Naive thymus-derived CD4-positive, alpha-beta T cell (primary cell): Measurements from ENCODE around the gene GTF2B. TPM values are rescaled to one million over a fixed set of nuclear protein-coding genes. Genes with fewer than 3 reads are reported as not detected.
"Not testable (repeated sequence)": the region's sequence is repeated elsewhere in the genome, so short reads cannot be mapped to it uniquely, and the experiment has no call there.

Experiments
- ATAC-seq: fragments of 150-1000 bp; cut with Tn5 transposase; 2 replicates; pipeline ENCODE4 v1.10.0; 2021; ENCODE audit warnings: mild to moderate bottlenecking, moderate library complexity
- CTCF ChIA-PET: fragments of 350-600 bp; sonication (Branson Sonifier 250); formaldehyde crosslinking; loops from one replicate; lab custom pipeline; 2021; ENCODE audit warnings: antibody characterized with exemption; lab: Charles Lee
- POLR2A ChIA-PET: fragments of 350-600 bp; sonication (Branson Sonifier 250); formaldehyde crosslinking; loops from one replicate; lab custom pipeline; 2021; ENCODE audit warnings: antibody characterized with exemption, inconsistent platforms; lab: Charles Lee
- DNase-seq, 9 donors: peaks; one replicate each; pipeline versions ENCODE4 v3.0.0 to v3.0.0-alpha.2; 2020 to 2022; ENCODE audit warnings: mixed read lengths in 1 of 9
- H3K27ac ChIP-seq: one replicate; pipeline ENCODE4 v1.7.0; 2013; ENCODE audit warnings: mild to moderate bottlenecking, low read depth, low read length, moderate library complexity
- H3K27me3 ChIP-seq, 2 donors: one replicate each; pipeline ENCODE4 v1.7.0; 2013; ENCODE audit warnings: low read length in 2 of 2, mild to moderate bottlenecking in 2 of 2, moderate library complexity in 2 of 2; ENCODE audit not compliant: control insufficient read depth in 2 of 2, insufficient read depth in 2 of 2
- H3K36me3 ChIP-seq, 3 experiments: 1 replicate in 2 of 3; 2 replicates in 1 of 3; pipeline ENCODE4 v1.7.0; 2013; ENCODE audit warnings: low read length in 3 of 3, mild to moderate bottlenecking in 3 of 3, moderate library complexity in 1 of 3; ENCODE audit not compliant: insufficient read depth in 3 of 3, control insufficient read depth in 2 of 3
- H3K4me1 ChIP-seq, 2 donors: one replicate each; pipeline ENCODE4 v1.7.0; 2013; ENCODE audit warnings: low read length in 2 of 2, mild to moderate bottlenecking in 2 of 2, moderate library complexity in 1 of 2; ENCODE audit not compliant: control insufficient read depth in 2 of 2, insufficient read depth in 2 of 2
- H3K4me3 ChIP-seq: 2 replicates; pipeline ENCODE4 v1.7.0; 2013; ENCODE audit warnings: mild to moderate bottlenecking, low read length
- H3K9me3 ChIP-seq, 3 experiments: 1 replicate in 2 of 3; 2 replicates in 1 of 3; pipeline ENCODE4 v1.7.0; 2013; ENCODE audit warnings: low read length in 3 of 3; ENCODE audit not compliant: control insufficient read depth in 2 of 3
- H3K27ac Mint-ChIP-seq, 9 donors: one replicate each; pipeline ENCODE4 v1.8.0; 2020 to 2022; ENCODE audit warnings: mixed read lengths in 9 of 9, mild to moderate bottlenecking in 8 of 9, moderate library complexity in 5 of 9, inconsistent platforms in 2 of 9
- H3K27me3 Mint-ChIP-seq, 5 donors: one replicate each; pipeline ENCODE4 v1.8.0; 2021 to 2022; ENCODE audit warnings: mixed read lengths in 5 of 5, mild to moderate bottlenecking in 1 of 5
- H3K36me3 Mint-ChIP-seq, 5 donors: one replicate each; pipeline ENCODE4 v1.8.0; 2020 to 2022; ENCODE audit warnings: mixed read lengths in 5 of 5, mild to moderate bottlenecking in 3 of 5, inconsistent platforms in 1 of 5
- H3K4me1 Mint-ChIP-seq, 7 donors: one replicate each; pipeline ENCODE4 v1.8.0; 2020 to 2022; ENCODE audit warnings: mixed read lengths in 7 of 7, mild to moderate bottlenecking in 3 of 7, inconsistent platforms in 1 of 7
- H3K4me3 Mint-ChIP-seq, 10 donors: one replicate each; pipeline ENCODE4 v1.8.0; 2020 to 2022; ENCODE audit warnings: mild to moderate bottlenecking in 10 of 10, mixed read lengths in 10 of 10, moderate library complexity in 6 of 10, inconsistent platforms in 2 of 10
- H3K9me3 Mint-ChIP-seq, 11 donors: one replicate each; pipeline ENCODE4 v1.8.0; 2020 to 2022; ENCODE audit warnings: mixed read lengths in 11 of 11, mild to moderate bottlenecking in 4 of 11, inconsistent platforms in 1 of 11, moderate library complexity in 1 of 11
- intact Hi-C, 2 donors: fragments of 100-400 bp; cut with micrococcal nuclease; formaldehyde crosslinking; loops; one replicate each; pipeline ENCODE4 v1.15.1; 2023
- polyA plus RNA-seq, 2 donors: library from polyadenylated mRNA; unstranded; fragments of 300-500 nt; fragmentation: Illumina TruSeq; gene quantifications; one replicate each; pipeline ENCODE4 v1.2.3, GENCODE V29; 2021
- total RNA-seq, 6 experiments: library from RNA in 5 of 6; stranded (reverse) in 5 of 6; gene quantifications; 1 replicate in 5 of 6; 2 replicates in 1 of 6; pipeline ENCODE4 v1.2.3 and lab custom pipeline; 2021 to 2026

The GTF2B gene
- total and polyA plus RNA-seq, 7 experiments from 2014 or later = 41.3 to 88.4 (median 49.5) TPM

GRCh38 chr1:88819642-88820041, 71.7 kb downstream of the GTF2B start:
- intact Hi-C loops, DNase-seq, H3K27me3 ChIP-seq, H3K27me3 Mint-ChIP-seq, H3K4me3 Mint-ChIP-seq, H3K27ac Mint-ChIP-seq, H3K4me1 Mint-ChIP-seq, H3K4me3 ChIP-seq, H3K9me3 ChIP-seq, H3K27ac ChIP-seq, ATAC-seq, POLR2A ChIA-PET, H3K4me1 ChIP-seq, H3K9me3 Mint-ChIP-seq: not testable (repeated sequence)
- H3K36me3 ChIP-seq = peaks cover 0 to 19% (median 0%) of the 10 kb centered on the region in 3 experiments
- H3K36me3 Mint-ChIP-seq = peaks cover 3 to 47% (median 38%) of the 10 kb centered on the region in 5 donors
- CTCF ChIA-PET = interaction anchor here (0.6 kb wide), 1 partner anchor 18 kb away, joined by 4 read pairs; no protein-coding TSS in a partner anchor

- H3K27me3 ChIP-seq = no peaks in the 10 kb centered on the region
- H3K9me3 ChIP-seq = no peaks in the 10 kb centered on the region
- peaks cover 3 to 42% (median 37%) of the 10 kb centered on the region in 5 donors for H3K36me3 Mint-ChIP-seq
- no peak overlapping the region for H3K4me3 Mint-ChIP-seq
- H3K9me3 Mint-ChIP-seq = no peaks in the 10 kb centered on the region
- no peak for ATAC-seq
- CTCF ChIA-PET = no interaction called here
- H3K4me1 ChIP-seq = no peaks in the 10 kb centered on the region
- H3K27me3 Mint-ChIP-seq = no peaks in the 10 kb centered on the region
- intact Hi-C loops = no loop called here
- POLR2A ChIA-PET = no interaction called here
- H3K36me3 ChIP-seq = peaks cover 0 to 15% (median 0%) of the 10 kb centered on the region in 3 experiments
- no peaks in the 10 kb centered on the region for H3K4me1 Mint-ChIP-seq
- H3K27ac ChIP-seq = no peak overlapping the region
- no peak overlapping the region for H3K4me3 ChIP-seq
- no peak for DNase-seq
- no peak overlapping the region for H3K27ac Mint-ChIP-seq
These were observed 77.9 kb downstream of the GTF2B start for GRCh38 chr1:88813471-88813870.

- no peaks in the 10 kb centered on the region for H3K4me1 Mint-ChIP-seq
- Histone ChIP-seq H3K27me3 (no peaks in the 10 kb centered on the region), H3K9me3 (no peaks in the 10 kb centered on the region), H3K4me3 (no peak overlapping the region), H3K36me3 (peaks cover 0 to 15% (median 0%) of the 10 kb centered on the region in 3 experiments), H3K4me1 (no peaks in the 10 kb centered on the region), H3K27ac (no peak overlapping the region)
- CTCF ChIA-PET = no interaction called here
- no peak overlapping the region for H3K4me3 Mint-ChIP-seq
- DNase-seq (no peak), ATAC-seq (no peak)
- intact Hi-C loops = no loop called here
- H3K27me3 Mint-ChIP-seq = no peaks in the 10 kb centered on the region
- H3K27ac Mint-ChIP-seq = peak overlapping the region in 1 of 9 donors; percentile 33
- peaks cover 3 to 35% (median 28%) of the 10 kb centered on the region in 5 donors for H3K36me3 Mint-ChIP-seq
- POLR2A ChIA-PET = no interaction called here
- no peaks in the 10 kb centered on the region for H3K9me3 Mint-ChIP-seq
These were observed 79.0 kb downstream of the GTF2B start for GRCh38 chr1:88812366-88812765.

GRCh38 chr1:88803444-88803843, 87.9 kb downstream of the GTF2B start:
- Mint-ChIP-seq H3K4me3 (no peak overlapping the region), H3K27me3 (no peaks in the 10 kb centered on the region), H3K36me3 (peaks cover 12 to 59% (median 47%) of the 10 kb centered on the region in 5 donors), H3K27ac (no peak overlapping the region), H3K4me1 (peaks cover 0 to 14% (median 5%) of the 10 kb centered on the region in 7 donors), H3K9me3 (peaks cover 0 to 16% (median 3%) of the 10 kb centered on the region in 11 donors)
- Histone ChIP-seq H3K27me3 (no peaks in the 10 kb centered on the region), H3K4me3 (no peak overlapping the region), H3K9me3 (no peaks in the 10 kb centered on the region), H3K27ac (no peak overlapping the region), H3K4me1 (no peaks in the 10 kb centered on the region), H3K36me3 (peaks cover 0 to 30% (median 10%) of the 10 kb centered on the region in 3 experiments)
- ChIA-PET CTCF (no interaction called here), POLR2A (no interaction called here)
- ATAC-seq (no peak), DNase-seq (no peak)
- intact Hi-C loops = loop anchor here in 1 of 2 donors (5.0 kb wide), 1 partner anchor 74 kb away; no protein-coding TSS in a partner anchor

GRCh38 chr1:88802950-88803349, 88.4 kb downstream of the GTF2B start:
- Histone ChIP-seq H3K4me1 (no peaks in the 10 kb centered on the region), H3K36me3 (peaks cover 0 to 30% (median 10%) of the 10 kb centered on the region in 3 experiments), H3K27me3 (no peaks in the 10 kb centered on the region), H3K27ac (no peak overlapping the region), H3K9me3 (no peaks in the 10 kb centered on the region), H3K4me3 (no peak overlapping the region)
- H3K4me3 Mint-ChIP-seq = no peak overlapping the region
- ATAC-seq (no peak), DNase-seq (no peak)
- ChIA-PET CTCF (no interaction called here), POLR2A (no interaction called here)
- H3K27ac Mint-ChIP-seq = peak overlapping the region in 1 of 9 donors; percentile 44
- intact Hi-C loops = loop anchor here in 1 of 2 donors (5.0 kb wide), 1 partner anchor 74 kb away; no protein-coding TSS in a partner anchor
- no peaks in the 10 kb centered on the region for H3K27me3 Mint-ChIP-seq
- peaks cover 0 to 14% (median 5%) of the 10 kb centered on the region in 7 donors for H3K4me1 Mint-ChIP-seq
- peaks cover 0 to 16% (median 3%) of the 10 kb centered on the region in 11 donors for H3K9me3 Mint-ChIP-seq
- H3K36me3 Mint-ChIP-seq = peaks cover 12 to 62% (median 49%) of the 10 kb centered on the region in 5 donors

Other genes starting within 250 kb of the GTF2B start
- gene PKN2, start 207.3 kb downstream of the GTF2B start, total RNA-seq = 10 to 100 TPM; 32.1 to 53.8 (median 46.9) TPM
- gene PKN2, start 207.3 kb downstream of the GTF2B start, polyA plus RNA-seq = 10 to 100 TPM in 1 of 2 donors, 1 to 10 TPM in 1; 9.0 to 10.2 TPM
- 10 to 100 TPM; 16.3 to 28.9 (median 27.6) TPM for gene KYAT3, start 101.1 kb upstream of the GTF2B start, total RNA-seq
- gene KYAT3, start 101.1 kb upstream of the GTF2B start, polyA plus RNA-seq = 10 to 100 TPM; 23.3 to 27.4 TPM
- 10 to 100 TPM; 16.3 to 26.7 (median 21.6) TPM for gene RBMXL1, start 101.1 kb upstream of the GTF2B start, total RNA-seq
- 10 to 100 TPM; 12.5 to 13.5 TPM for gene RBMXL1, start 101.1 kb upstream of the GTF2B start, polyA plus RNA-seq
- 10 to 100 TPM; 15.9 to 39.9 (median 31.9) TPM for gene GBP3, start 131.3 kb upstream of the GTF2B start, total RNA-seq
- gene GBP3, start 131.3 kb upstream of the GTF2B start, polyA plus RNA-seq = 10 to 100 TPM; 11.1 to 11.9 TPM
- 100 to 1,000 TPM in 1 of 5 experiments, 10 to 100 TPM in 4; 17.1 to 319 (median 51.9) TPM for gene GBP1, start 173.6 kb upstream of the GTF2B start, total RNA-seq
- gene GBP1, start 173.6 kb upstream of the GTF2B start, polyA plus RNA-seq = 10 to 100 TPM; 34.3 to 57.5 TPM
- gene GBP2, start 234.5 kb upstream of the GTF2B start, total RNA-seq = 100 to 1,000 TPM in 3 of 5 experiments, 10 to 100 TPM in 2; 74.0 to 200 (median 185) TPM
- 100 to 1,000 TPM in 1 of 2 donors, 10 to 100 TPM in 1; 73.8 to 104 TPM for gene GBP2, start 234.5 kb upstream of the GTF2B start, polyA plus RNA-seq